HepG2 (cell line): Measurements from ENCODE around the gene CTF1. TPM values are rescaled to one million over a fixed set of nuclear protein-coding genes. Genes with fewer than 3 reads are reported as not detected.

ENCODE experiments used
- CREB1 ChIP-seq, 2 experiments: fragments of 450-650 bp in 1 of 2; IDR thresholded peaks; 2 replicates each; pipeline ENCODE4 v1.6.1; 2016 to 2017; ENCODE audit warnings: control low read depth in 1 of 2, mild to moderate bottlenecking in 1 of 2, missing compliant biosample characterization in 1 of 2, missing genetic modification characterization in 1 of 2
- ETS1 ChIP-seq: sonication (generic); formaldehyde crosslinking; IDR thresholded peaks from 2 replicates; pipeline ENCODE4 v1.4.0; 2020; ENCODE audit warnings: missing genetic modification reagents
- IRX3 ChIP-seq: sonication (generic); formaldehyde crosslinking; IDR thresholded peaks from 2 replicates; pipeline ENCODE4 v1.8.1; 2023; ENCODE audit warnings: mild to moderate bottlenecking, low read depth, missing genetic modification reagents, borderline replicate concordance
- TFAP4 ChIP-seq: sonication (generic); IDR thresholded peaks from 2 replicates; pipeline ENCODE4 v1.6.1; 2016; ENCODE audit warnings: low read depth, borderline replicate concordance
- TFDP2 ChIP-seq: sonication (generic); formaldehyde crosslinking; IDR thresholded peaks from 2 replicates; pipeline ENCODE4 v1.4.0; 2020; ENCODE audit warnings: missing genetic modification reagents
- TOE1 ChIP-seq: sonication (generic); formaldehyde crosslinking; IDR thresholded peaks from 2 replicates; pipeline ENCODE4 v1.4.0; 2020; ENCODE audit warnings: mild to moderate bottlenecking, missing genetic modification reagents
- ZBTB10 ChIP-seq: sonication (generic); formaldehyde crosslinking; IDR thresholded peaks from 2 replicates; pipeline ENCODE4 v1.4.0; 2020; ENCODE audit warnings: missing genetic modification reagents, borderline replicate concordance
- ZBTB14 ChIP-seq: sonication (generic); formaldehyde crosslinking; IDR thresholded peaks from 2 replicates; pipeline ENCODE4 v1.4.0; 2020; ENCODE audit warnings: missing genetic modification reagents
- ZBTB43 ChIP-seq: sonication (generic); formaldehyde crosslinking; conservative IDR thresholded peaks from 2 replicates; pipeline ENCODE4 v1.4.0; 2020; ENCODE audit warnings: missing genetic modification reagents
- ZNF225 ChIP-seq: sonication (generic); formaldehyde crosslinking; IDR thresholded peaks from 2 replicates; pipeline ENCODE4 v1.4.0; 2020; ENCODE audit warnings: mild to moderate bottlenecking, missing genetic modification reagents
- ZNF235 ChIP-seq: sonication (generic); formaldehyde crosslinking; IDR thresholded peaks from 2 replicates; pipeline ENCODE4 v1.8.1; 2023; ENCODE audit warnings: mild to moderate bottlenecking, missing genetic modification reagents, borderline replicate concordance
- ZNF333 ChIP-seq: sonication (generic); formaldehyde crosslinking; IDR thresholded peaks from 2 replicates; pipeline ENCODE4 v1.4.0; 2020; ENCODE audit warnings: mild to moderate bottlenecking, missing genetic modification reagents, borderline replicate concordance
- ZNF441 ChIP-seq: sonication (generic); formaldehyde crosslinking; IDR thresholded peaks from 2 replicates; pipeline ENCODE4 v1.7.0; 2021; ENCODE audit warnings: missing genetic modification reagents, borderline replicate concordance
- ZNF501 ChIP-seq: sonication (generic); formaldehyde crosslinking; IDR thresholded peaks from 2 replicates; pipeline ENCODE4 v1.5.1; 2020; ENCODE audit warnings: mild to moderate bottlenecking, moderate library complexity, missing genetic modification reagents
- ZNF615 ChIP-seq: sonication (generic); formaldehyde crosslinking; IDR thresholded peaks from 2 replicates; pipeline ENCODE4 v1.5.0; 2020; ENCODE audit warnings: mild to moderate bottlenecking, missing genetic modification reagents, borderline replicate concordance
- ZNF747 ChIP-seq: sonication (generic); formaldehyde crosslinking; IDR thresholded peaks from 2 replicates; pipeline ENCODE4 v1.8.1; 2023; ENCODE audit warnings: missing genetic modification reagents, mild to moderate bottlenecking, borderline replicate concordance
- polyA plus RNA-seq, 8 experiments: library from polyadenylated mRNA; depleted of rRNA in 3 of 8; stranded (reverse) in 7 of 8; unstranded in 1 of 8; fragments of >200 nt; fragmentation: Illumina TruSeq in 4 of 8; extraction: Trizol in 4 of 8; gene quantifications; 2 replicates each; pipeline versions ENCODE4 v1.2.1 to v1.2.3, GENCODE V29; 2011 to 2016; ENCODE audit warnings: low read depth in 4 of 8, missing spikeins in 1 of 8, mixed read lengths in 1 of 8; ENCODE audit not compliant: insufficient read depth in 1 of 8
- total RNA-seq, 5 experiments: library from RNA; depleted of rRNA; stranded (reverse); fragments of >200 nt; fragmentation: Illumina TruSeq; extraction: Trizol; gene quantifications; 2 replicates each; pipeline ENCODE4 v1.2.3, GENCODE V29; 2016; ENCODE audit warnings: low read depth in 1 of 5

The CTF1 gene
- total and polyA plus RNA-seq, 2 of the 13 experiments (the other 11 are each of a cell fraction or from before 2014, with no cell fraction given): 0.13 to 1.8 TPM

- TF ChIP-seq ZNF235 (CRISPR knock-in tag) (no peak), ZNF615 (CRISPR knock-in tag) (peak; percentile 94; the same call in 1 of the 2 replicates), IRX3 (CRISPR knock-in tag) (peak; percentile 94), ETS1 (peak; percentile 95; the same call in 1 of the 2 replicates), TFAP4 (peak; percentile 74; the same call in 1 of the 2 replicates), ZNF501 (CRISPR knock-in tag) (peak; percentile 97), TOE1 (CRISPR knock-in tag) (no peak; the same call in 1 of the 2 replicates), ZNF747 (CRISPR knock-in tag) (peak; percentile 100), ZNF225 (CRISPR knock-in tag) (peak; percentile 99), ZBTB43 (CRISPR knock-in tag) (peak; percentile 85), ZBTB14 (CRISPR knock-in tag) (peak; percentile 100), ZNF333 (CRISPR knock-in tag) (peak; percentile 86; the same call in 1 of the 2 replicates), TFDP2 (CRISPR knock-in tag) (peak; percentile 89), CREB1 (IDR thresholded peaks at IDR 0.05) (peak; percentile 74), CREB1 (CRISPR knock-in tag; IDR thresholded peaks at IDR 0.05) (peak; percentile 73; the same call in 1 of the 2 replicates), ZNF441 (CRISPR knock-in tag) (peak; percentile 87), ZBTB10 (no peak; the same call in 1 of the 2 replicates)
These were observed 21.3 kb upstream of the CTF1 start (continued) for GRCh38 chr16:30874821-30875717.
